ENCODE measurements around the gene MINDY4.

Gene MINDY4

DNA sequence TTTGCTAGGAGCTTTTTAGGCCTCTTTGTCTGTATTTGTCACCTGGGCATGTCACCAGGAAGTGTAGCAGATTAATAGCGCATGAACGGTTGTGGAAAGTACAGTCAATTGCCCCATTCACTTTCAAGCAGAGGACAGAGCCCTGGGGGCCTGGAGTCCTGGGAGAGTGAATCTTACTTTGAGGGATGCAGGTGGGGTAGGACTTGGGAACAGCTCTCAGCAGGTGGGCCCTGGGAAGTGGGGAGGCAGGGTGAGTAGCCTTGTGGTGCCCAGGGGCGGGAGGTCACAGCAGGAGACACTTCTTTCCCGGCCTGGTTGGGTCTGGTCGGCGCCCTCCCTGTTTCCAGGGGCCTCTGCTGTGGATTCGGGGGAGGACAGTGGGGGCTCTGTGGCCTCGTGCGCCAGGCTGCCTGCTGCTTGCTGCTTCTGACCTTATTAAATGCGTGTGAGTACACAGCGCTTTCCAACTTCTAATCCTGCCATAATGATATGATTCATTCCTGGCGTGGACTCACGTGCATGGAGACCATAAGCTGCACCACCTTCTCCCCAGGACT is 88.8 kb downstream of the MINDY4 start:
- no peak for DNase-seq

DNA sequence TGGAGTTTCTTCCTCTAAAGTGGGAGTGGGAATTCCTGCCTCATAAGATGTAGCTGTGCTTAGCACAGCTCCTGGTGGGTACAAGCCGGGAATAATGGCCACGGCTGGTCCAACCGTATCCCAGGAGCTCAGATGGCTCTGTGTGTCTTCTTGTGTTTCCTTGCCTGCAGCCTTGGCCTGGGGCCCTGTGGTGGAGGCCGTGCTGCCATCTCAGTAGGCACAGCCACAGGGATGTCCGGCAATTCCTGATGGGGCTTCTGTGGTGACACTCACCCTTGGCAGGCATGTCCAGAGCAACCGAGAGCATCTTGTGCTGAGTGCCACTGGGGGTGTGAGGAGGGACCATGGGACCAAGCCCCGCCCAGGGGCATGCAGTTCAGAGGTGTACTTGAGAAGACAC is 90.4 kb downstream of the MINDY4 start:
- DNase-seq = no peak

DNA sequence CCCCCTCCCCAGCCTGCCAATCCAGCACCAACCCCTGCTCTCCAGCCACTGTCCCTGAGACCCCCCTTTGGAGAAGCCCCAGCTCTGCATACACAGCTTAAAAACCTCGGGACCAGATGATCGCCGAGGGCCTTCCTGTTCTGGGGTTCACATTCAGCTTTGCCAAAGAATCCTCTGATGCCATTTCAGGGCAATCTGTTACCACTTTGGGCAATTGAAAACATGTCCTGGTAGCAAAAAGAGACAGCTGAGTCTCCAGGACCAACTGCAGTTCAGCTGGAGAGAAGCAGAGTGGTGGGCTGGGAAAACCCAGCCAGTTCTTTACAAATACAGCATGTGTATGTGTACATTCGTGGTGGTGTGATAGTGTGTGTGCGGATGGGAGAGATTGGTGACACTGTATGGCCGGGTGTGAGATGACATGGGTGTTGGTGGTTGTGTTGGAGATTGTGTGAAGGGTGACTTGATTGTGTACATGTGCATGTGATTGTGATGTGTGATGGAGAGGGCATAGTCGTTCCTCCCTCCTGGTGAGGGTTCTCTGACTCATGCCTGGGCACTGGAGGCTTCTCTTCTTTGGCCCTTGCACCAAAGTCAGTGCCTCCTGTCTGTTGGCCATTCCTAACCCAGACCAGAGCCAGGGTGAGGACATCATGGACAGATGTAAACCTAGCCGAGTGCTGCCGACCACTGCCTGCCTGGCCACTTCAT is 91.9 kb downstream of the MINDY4 start:
- DNase-seq = no peak

DNA sequence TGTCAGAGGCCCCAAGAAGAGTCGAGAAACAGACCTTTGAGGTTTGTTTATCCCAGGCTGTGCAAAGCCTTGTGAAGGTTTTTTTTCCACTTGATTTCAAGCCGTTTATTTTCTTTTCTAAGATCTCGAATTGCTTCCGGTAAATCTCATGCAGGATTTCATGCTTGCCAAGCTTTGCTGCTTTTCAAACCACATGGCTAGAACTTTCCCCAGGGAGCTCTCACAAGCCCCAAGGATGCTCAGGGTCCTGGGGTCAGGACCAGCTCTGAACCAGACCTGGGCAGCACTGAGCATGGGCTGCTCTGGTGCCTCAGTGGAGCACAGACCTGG is 92.5 kb downstream of the MINDY4 start:
- no peak for DNase-seq

DNA sequence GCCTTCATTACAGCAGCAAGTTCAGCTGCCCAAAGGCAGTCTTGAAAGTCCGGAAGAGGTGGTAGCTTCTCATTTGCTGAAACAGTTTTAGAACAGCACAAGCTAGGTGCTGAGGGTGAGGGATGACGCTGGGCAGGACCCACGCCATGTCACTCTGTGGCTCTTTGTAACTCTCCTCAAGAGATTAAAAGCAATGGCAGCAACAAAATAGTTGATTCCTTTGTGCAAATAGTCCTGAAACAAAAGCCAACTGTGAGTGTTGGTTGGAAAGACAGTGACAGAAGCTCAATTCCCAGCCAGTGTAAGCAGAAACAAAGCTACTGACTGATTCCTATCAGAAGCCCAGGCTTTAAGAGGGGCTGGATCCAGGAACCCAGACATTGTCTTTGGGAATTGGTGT is 92.9 kb downstream of the MINDY4 start:
- no peak for DNase-seq

DNA sequence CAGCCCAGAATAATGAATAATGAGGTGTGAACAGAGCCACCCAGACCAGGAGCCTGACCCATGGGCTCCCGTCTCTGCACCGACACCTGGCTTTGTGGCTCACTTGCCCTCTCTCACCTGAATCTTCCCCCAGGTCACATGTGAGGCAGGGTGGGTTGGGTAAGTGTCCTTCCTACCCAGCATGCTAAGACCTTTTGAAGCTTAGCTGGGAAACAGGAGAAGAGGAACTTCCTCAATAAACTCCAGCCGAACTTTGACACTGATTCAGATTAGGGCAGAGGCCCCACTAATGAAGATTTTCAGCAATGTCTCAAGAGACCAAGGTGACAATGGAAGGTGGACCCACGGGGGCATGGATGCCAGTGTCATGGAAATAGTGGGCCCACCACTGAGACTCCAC is 93.9 kb downstream of the MINDY4 start:
- DNase-seq = no peak

DNA sequence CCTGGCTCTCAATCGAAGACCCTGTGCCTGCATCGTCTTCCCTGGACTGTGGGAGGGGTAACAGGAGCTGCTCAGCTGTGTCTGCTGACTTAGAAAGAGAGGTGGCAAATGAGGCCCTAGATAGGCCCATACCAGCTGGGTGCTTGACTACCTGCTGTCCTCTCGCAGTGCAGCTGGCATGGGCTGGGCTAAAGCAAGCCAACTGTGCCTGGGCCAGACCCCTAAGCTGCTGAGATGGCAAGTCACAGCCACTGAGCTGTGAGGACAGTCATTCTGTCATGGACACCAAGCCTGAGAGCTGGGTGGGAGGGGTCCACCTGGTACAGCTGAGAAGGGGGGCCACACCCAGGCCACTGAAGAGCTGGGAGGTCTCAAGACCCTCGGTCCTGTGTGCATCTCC is 94.6 kb downstream of the MINDY4 start:
- no peak for DNase-seq

DNA sequence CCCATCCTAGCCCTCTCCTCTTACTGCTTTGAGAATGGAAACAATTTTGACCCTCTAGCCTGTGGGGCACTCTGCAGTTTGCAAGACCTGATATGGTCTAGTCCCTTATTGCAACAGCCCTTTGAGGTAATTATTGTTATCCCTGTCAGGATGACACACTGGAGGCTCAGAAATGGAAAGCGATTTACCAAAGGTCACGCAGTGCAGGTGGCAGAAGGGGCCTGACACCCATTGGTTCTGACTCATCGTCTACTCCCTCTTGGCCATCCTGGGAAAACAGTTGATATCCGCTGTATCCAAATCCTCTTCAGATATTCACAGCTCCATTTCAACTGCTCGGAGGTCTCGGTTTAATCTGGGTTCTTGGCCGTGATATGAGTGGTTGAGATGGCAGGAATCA is 95.7 kb downstream of the MINDY4 start:
- no peak for DNase-seq

DNA sequence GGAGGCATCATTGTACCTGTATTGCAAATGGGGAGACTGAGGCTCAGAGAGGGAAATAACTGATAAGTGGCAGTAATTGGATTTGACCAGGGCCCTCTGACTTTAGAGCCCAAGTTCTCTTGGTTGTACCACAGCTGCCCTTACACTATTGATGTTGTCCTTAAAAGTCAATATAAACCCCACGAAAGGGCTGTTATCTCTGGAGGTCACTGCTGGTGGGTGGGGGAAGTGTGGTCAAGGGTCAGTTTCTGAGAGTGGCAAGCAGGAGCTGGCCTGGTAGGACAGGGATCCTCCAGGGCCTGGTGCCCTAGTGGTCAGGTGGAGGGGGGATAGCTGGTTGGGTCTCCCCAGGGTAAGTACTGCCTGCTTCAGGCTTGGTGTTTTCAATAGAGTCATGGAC is 96.3 kb downstream of the MINDY4 start:
- no peak for DNase-seq

DNA sequence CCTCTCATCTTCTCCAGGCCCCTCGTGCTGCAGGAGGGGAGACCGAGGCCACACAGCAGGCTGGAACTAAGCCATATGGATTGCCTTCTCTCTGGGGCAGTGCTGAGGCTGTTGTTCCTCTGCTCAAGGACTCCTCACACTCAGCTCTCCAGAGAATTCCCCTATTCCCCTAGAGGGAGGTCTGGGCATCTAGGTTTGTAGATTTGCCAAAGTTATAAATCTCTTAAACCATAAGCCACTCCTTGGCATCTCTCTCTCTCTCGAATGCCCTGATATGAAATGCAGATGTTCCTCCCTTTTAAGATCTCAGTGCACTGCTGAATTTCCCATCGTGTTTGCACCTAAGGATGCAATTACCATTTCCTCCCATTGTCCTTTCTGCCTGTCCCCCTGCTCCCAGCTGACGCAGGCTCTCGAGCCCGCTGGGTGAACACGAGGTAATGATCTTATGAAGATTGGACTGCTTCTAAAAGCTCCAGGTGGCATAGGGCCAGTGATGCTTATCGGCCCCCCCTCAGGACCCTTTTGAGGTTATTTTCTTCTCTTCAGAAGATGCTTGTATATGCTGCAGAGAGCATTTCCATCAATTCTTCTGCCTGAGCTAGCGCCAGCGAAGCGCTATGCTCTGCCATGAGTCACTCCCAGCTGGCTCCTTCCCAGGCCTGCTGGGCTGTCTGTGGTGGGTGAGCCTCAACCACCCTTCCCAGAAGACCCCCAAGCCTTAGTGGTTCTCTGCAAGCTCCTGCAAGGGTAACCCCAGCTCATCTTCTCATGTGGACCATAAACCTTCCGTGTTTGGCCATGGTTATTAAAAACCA is 98.8 kb downstream of the MINDY4 start:
- DNase-seq = no peak

DNA sequence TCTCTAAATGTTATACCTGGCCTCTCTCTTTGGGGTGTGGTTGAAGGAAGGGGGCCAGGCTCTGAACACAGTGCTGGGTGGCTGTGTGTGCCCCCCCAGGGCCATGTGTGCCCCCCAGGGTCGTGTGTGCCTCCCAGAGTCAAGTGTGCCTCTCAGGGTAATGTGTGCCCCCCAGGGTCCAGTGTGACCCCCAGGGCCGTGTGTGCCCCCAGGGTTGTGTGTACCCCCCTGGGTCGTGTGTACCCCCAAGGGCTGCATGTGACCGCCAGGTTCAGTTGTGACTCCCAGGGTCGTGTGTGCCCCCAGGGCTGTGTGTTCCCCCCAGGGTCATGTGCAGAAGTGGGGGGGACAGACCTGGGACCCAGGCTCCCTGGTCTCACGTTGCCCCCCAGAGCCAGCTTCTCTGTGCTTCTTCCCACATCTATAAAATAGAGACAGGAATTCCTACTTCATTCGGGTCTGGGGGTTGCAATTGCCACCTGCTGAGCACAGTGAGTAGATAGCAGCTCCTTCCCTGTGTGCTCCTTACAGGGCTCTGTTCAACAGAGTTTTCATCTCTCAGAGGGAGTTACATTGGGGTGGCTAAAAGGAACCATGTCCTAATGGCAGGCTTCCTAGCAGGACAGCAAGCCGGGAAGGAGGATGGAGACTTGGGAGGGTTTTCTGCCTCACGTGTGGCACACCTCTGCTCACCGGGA is 99.8 kb downstream of the MINDY4 start:
- DNase-seq = no peak

DNA sequence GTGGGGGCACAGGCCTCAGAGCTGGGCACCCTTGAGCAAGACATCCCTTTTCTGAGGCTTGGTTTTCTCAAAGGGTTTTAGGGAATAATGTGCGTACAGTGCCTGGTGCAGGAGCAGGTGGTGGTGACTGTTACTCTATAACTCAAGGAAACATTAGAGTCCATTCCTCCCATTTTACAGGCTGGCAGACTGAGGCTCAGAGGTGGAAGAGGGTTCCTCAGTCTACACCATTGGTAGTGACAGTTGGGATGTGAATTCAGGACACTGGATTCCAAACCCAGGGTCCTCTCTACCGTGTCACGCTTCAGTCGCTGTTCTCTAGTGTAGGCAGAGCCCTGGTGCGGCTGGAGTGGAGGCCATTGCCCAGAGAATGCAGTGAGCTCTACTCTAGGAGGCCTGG is 100.4 kb downstream of the MINDY4 start:
- no peak for DNase-seq

DNA sequence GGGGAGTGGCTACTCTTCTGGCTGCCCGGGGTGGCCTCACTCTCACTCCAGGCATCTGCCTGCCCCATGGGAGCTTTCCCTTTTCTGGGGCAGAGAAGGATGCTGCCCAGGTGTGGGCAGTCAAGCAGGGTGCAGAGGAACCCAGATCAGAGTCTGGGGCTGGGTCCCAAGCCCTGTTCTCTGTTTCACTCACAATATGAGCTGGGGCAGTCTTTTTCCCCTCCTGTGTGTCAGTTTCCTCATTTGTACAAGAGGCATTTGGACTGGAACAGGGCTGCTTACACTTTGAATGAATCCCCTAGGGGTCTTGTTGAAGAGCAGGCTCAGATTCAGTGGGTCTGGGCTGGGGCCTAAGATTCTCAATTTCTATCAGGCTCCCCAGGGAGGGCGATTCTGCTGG is 102.0 kb downstream of the MINDY4 start:
- no peak for DNase-seq

DNA sequence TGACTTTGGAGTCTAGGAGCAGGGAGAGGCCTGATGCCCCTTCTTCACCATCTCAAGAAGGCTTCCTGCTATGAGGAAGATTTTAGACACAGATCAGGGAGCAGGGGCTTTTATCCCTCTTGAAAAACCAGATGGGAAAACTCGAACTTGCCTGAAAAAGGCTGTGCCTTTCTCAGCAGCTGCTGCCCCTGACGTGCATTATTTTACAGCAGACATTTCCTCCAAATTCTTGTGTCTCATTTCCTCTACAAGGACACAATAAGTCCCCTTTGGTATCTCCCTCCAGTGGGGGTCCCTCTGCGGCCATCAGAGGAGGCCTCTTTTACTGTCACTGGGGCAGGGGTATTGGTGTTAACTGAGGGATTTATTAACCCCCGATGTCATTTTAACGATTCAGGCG is 102.4 kb downstream of the MINDY4 start:
- no peak for DNase-seq

DNA sequence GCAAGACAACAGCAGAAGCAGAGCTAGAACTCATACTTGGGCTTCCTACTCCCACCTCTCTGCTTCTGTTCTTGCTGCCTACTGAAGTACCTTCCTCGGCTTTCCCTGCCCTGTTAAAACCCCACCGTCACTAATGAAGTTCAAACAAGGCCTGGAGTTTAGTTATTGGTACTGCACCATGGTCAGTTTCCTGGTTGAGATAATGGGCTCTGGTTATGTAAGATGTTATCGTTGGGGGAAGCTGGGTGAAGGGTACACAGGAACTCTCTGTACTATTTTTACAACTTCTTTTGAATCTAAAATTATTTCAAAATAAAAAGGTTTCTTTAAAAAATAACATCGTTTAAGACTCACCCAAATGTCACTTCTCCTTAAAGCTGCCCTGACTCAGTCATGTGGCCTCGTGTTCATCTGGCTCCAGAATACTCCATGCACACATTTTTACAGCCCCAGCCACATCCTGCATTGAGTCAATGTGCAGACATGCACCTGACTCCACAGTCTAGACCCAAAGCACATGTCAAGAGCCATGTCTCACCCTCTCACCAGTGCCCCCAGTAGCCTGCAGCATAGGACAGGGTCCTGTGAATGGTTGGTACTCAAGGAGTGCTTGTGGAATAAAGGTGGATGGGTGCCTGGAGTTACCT is 103.6 kb downstream of the MINDY4 start:
- DNase-seq = no peak

DNA sequence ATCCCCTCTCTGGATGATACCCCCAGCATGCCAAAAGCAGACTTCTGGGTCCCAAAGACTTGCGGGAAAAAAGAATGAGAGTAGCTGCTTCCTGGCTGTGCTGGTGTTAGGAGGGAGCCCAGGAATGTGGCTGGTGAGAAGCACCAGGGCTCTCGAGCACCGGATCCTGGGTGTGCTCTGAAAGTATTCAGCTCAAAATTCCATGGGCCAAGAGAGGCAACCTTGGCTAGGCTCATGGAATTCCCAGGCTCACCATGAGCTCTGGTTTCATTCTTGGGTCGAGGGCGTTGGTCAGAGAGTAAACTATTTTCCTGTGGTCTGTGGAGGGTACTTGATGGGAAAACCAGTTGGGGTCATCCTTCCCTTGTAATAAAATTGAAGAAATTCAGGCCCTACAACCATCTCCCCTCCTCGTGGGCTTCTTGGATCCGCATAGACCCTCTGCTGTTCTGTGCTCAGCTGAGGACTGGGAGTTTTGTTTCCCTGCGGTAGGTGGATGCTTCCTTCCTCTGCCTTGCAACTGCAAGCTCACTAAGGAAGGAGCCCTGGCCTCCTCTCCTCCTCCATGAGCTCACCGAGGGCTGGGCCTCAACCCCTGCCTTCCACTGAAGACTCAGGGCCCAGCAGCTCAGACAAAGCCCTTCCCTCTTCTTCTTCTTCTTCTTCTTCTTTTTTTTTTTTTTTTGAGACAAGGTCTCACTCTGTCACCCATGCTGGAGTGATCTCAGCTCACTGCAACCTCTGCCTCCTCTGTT is 106.0 kb downstream of the MINDY4 start:
- peak; percentile 39 to 66 (median 62) for DNase-seq

DNA sequence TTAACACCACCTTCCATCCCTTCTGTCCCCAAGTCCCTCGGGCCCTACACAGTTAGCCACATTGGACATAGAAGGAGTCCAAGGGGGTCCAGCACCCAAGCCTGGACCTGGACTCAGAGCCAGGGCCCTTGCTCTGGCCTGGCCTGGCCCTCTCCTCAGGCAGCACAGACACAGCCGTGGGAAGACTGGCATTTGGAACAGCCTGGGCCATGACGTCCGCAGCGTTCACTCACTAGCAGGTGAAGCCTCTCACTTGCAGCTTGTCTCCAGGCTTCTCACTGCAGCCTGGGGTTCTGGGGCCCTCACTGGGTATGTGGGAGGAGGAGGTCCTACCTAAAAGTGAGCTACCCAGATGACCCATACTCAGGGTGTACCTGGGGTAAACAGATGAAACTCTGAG is 106.8 kb downstream of the MINDY4 start:
- DNase-seq = no peak

DNA sequence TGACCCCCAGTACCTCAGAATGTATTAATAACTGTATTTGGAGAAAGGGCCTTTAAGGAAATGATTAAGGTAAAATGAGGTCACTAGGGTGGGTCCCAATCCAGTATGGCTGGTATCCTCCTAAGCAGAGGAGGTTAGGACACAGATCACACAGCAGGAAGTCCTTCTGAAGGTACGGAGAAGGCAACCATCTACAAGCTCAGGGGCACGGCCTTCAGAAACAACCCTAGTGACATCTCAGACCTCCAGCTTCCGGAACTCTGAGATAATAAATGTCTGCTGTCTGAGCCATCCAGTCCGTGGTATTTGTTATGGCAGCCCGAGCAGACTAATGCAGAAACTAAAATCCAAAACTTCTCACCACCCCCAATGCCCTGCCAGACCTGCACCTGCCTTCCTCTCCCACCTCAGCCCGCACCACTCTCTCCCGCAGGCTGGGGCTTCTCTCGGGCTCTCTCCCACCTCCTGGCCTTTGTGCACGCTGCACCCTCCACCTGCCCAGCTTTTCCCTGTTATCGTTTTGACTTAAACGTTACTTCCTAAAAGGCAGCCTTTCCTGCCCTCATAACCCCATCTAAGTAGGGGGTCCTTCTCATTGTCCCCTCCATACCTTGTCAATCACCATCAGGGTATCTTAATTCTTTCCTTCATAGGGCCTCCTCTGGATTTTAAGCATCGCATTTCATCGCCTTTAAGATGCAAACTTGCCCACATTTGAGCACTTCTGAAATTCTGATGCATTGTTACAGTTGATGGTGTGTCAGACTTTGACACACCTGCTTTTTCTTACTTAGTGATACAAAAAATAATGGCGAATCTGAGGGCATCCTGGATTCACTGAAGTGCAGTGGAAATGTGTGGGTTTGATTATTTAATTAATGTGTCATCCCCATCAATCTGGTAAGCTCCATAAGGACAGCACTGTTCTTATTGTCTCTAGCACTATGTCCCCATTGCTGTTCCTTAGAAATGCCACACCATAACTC is 108.2 kb downstream of the MINDY4 start:
- DNase-seq = no peak

DNA sequence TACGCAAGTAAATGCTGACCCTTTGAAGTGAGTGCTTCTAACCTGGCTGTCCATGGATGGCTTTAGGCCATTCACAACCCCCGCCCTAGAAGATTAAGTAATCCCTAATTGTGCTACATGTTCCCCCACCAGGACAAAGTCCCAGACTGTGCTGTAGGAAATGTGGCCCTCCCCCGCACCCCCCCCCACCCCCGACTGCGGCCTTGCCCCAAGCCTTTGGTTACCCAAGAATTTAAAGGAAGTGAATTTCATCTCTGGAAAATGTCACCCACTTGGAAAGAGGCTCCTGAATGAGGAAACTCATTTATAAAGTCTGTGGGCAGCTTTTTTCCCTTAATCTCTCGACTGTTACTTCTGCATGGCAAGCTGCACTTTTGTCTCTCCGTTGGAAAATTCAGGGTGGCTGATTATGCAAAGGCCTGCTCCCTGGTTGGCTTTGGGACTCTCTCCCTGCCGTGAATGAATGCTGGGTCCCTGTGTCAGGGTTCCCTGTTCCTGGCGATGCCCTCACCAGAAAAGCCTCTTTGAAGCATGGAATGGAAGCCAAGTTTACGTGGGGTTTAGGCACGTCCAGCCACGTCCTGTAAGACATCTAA is 109.0 kb downstream of the MINDY4 start:
- DNase-seq = peak; percentile 56 to 66 (median 62)

DNA sequence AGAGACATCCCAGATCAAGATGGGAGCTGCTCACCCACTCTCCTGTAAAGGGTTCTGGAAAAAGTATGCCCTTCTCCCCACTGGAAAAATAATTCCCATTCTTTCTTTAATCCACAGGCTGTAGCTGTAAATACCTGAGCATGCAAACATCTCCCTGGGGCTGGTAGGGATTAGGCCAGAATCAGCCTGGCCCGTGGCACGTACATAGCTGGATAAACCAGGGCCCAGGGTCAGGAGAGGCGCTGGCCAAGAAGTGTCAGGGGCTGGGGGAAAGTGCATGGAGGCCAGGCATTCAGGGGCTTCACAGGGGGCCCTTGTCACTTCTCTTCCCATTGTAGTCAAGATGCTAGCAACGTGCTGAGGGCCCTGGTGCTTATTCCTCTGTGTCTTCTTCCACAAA is 109.7 kb downstream of the MINDY4 start:
- no peak for DNase-seq

DNA sequence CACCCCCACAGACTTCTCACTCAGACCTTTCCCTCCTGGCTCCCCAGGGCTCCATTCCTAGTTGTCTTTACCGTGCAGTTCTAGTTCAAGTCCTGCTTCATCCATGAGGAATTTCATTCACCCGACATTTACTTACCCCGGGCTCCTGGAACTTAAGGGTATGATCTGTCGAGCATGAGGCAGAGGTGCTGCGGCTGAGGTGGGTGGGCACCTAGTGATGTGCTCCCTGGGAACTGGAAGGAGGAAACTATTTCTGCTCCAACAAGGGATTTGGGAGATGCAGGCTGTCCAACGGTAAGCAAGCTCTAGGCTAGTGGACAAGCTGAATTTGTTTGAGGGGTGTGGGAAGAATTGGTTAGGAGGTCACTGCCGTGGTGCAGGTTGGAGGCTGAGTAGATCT is 110.2 kb downstream of the MINDY4 start:
- no peak for DNase-seq
